Activated CD4-positive, CD25-positive, alpha-beta regulatory T cell treated with anti-CD3 and anti-CD28 coated beads, Interleukin-2, amount 50 U/mL, for 16 hours (primary cell): Measurements from ENCODE around the gene HOXA6.

Source experiments
- DNase-seq: peaks from one replicate; pipeline ENCODE4 v3.0.0-alpha.2; 2020; ENCODE audit warnings: low read depth, low spot score

Gene HOXA6

DNA sequence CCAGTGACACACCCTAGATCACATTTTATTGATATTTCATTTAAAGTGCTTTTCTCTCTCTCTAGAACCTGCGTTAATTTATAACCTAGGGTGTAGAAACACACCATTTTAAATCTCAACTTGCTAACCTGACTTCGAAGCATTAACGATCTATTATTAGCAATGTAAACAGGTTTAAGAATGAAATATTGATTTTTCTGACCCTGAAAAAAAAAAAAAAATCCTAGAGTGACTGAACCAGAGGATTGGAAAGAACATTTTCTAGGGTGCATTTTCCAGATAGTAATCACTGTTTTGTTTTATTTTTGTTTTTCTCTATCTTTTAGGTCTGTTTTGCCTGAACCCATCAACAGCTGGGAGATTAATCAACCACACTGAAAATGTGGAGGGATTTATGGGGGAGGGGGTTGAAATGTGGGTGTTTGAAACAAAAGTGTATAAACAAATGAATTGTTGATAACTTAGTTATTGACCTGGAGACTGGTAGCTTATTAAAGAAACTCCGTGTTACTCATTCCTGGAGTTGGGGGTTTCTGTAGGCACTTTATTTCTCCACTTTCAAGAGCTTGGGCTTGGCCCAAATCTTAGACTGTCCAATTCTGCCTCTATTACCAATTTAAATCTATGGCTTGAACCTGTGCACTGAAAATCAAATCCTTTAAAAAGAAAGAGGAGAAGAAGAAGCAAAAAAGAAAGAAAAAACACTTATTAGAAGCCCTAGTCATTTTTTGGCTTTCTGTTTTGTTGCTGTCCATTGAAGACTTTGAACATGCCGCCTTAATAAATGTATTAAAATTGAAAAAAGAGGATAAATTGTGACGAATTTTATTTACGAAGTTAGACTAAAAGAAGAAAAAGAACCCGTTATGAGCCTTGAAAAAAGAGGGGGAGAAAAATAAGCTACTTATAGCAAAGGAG, 47.9 kb downstream of the HOXA6 start:
- DNase-seq = no peak

DNA sequence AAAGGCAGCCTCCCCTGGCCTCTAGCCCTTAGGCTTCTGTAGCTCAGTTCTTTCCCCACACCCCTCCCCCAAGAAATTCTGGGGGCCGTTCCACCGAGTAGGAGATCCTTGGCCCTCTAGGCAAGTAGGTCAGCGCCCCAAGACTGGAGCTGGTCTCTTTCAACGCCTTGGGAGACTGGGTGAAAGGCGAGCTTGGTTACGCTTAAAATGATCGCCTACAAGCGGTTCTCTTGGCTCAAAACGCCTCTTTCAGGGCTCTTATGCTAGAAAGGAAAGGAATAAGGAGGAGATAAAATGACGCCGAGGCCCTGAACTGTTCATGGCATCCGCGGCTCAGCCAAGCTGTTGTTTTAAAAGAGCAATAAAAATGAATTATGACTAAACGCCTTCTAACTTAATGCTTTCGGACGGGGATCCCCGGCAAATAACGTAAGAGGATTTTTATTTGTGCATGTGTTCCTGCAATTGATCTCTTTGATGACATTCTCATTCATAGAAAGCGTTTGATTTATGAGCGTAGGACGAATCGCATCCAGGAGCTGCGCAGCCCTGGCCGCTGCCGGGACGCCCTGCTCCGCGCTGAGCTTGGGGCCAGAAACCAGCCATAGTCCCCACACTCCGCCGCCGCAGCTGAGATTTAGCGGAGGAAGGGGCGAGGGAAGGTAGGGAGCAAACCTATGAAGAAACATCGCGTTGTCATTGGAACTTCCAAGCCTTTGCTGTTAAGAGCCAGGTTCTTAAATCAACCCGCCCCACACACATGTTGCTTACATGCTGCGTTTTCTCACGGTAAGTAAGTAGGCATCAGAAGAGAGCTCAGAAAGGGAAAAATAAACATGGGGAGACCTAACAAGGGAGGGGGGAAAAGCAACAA, 48.8 kb downstream of the HOXA6 start:
- DNase-seq = no peak

DNA sequence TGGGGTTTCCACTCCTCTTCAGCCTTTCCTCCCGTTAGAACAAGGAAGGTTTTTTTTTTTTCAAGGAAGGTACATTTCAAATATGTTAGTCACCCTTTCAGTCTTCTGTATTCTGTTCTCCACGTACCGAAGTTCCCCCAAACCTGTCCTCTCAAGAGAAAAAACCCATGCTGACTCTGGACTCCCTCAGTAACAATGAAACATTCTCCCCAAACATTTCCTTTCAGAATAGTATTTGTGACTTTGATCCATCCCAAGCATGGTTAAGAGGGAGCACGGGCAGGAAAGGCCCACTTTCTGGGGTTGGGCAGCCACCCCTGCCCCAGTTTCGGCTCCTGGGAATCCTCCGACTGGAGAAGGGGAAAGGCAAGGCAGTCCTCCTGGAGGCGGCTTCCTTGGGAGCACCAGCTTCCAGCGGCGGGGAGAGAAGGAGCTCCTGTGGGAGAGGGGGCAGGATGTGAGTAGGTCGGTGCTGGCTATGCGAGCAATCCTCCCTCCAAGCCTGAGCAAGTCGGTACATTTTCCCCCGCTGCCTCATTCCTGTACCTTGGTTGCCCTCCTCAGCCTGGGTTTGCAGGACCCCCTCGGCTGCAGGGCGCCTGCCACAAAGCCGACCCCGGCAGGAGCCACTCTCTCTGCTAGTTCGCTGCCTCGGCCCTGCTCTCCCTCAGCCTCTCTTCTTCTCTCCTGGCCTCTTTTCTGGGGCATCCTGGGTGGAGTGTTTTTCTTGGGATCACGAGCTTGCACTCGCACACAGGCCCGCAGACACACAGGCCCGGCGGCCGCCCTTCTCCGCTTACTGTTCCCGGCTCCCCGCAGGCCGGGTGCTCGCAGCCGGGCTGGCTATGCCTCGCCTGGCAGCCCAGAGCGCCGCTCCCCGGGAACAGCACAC, 49.6 kb downstream of the HOXA6 start:
- no peak for DNase-seq

DNA sequence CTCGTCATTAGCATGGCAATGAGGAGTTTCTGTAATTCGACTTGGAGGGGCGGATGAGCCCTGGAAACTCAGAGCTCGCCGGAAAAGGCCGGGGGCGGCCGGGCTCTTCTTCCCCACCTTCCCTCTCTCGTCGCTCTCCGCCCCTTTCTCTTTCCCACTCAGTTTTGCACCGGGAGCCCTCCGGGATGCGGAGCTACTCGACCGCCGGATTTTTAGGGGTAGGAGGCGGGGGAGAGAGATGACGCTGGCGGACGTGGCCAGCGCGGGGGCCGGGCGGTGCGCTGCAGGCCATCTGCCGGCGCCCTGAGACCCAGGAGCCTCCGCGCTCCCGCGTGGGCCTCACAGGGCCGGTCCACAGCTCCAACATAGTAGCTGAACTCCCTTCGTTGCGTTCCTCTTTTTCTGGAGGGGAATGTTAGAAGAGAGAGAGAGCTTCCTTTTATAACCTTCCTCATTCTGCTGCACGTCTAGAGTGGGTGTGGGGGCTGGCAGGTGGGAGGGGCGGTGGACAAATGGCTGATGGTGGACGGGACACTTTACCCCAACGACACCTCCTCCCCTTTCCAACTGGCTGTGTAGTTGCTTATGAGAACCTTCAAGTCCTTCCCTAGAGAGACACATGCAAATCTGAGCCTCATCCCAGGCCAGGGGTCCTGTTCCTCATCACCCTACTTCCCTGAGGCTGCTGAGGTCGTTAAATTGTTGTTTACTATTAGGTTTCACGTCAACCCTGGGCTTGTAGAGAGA, 50.6 kb downstream of the HOXA6 start:
- DNase-seq = no peak

DNA sequence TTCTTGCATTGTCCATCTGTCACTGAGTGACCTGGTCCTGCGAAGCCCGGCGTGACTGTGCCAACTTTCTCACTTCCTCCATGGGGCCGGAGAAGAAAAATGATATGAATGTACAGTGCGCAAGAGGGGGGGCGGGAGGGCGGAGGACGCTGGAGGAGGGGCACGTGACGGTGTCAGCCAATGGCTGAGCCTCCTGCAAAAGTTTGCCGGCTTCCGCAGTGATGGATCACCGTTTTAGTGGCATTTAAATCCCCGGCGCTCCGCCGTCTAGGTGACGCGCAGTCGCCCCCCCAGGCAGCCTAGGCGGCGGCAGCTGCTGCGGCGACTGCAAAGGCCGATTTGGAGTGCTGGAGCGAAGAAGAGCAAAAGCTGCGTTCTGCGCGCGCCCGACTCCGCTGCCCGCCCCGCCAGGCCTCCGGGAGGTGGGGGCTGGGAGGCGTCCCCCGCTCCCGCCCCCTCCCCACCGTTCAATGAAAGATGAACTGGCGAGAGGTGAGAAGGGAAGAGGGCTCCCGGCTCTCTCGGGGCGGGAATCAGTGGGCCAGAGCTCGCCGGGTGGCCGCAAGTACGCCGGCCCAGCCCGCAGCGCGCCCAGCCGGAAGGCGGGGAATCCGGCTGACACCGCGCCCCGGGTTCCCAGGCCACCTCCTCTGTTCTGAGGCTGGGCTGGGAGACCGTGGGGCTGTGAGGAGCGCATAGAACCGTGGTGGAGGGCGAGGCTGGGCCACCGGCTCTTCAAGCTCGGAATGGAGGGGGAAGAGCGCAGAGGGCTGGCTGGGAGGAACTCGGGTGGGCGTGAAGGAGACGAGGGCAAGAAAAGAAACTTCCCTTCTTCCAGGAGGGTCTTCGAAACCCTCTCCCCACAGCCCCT, 51.4 kb downstream of the HOXA6 start, which contains the start of gene HOXA1:
Gene HOXA1, minus strand, starts transcription at position 104 of the 871 bp plus-strand sequence. Its CDS starts 88 bp downstream, at position 16.
- peak; percentile 43 for DNase-seq
